ENCODE measurements around the gene TLX1.

DNA sequence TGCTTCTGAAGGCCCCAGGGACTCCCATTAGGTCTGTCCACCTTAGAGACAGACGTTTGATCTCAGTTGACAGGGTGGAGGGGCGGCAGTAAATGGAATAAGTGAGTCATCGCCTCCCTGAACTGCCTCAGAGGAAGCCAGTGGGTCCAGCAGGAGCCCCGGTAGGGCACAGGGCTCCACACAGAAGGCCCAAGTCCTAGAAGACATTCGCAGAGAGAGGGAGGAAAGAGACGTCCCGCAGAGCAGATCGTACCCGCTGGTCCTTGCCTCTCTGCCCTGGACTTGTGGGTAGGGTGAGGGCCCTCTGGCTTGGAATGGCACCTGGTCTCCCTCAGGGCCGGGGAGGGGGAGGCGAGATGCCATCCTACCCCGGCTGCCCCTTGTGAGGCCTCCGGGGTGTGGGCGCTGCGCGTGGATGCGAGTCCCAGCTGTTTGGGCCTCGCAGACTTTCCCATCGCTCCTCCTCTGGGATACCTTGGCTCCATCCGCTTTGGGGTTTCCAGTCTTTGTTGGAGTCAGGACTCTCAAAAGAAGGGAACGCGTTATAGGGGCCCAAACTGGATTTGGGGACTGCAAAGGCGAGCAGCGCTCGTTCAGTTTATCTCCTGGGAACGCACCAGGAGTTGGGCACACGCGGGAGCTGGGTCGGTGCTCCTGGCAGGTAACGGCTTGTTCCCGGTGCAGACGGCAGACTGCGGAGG is 5.1 kb downstream of the TLX1 start:
- TF ChIP-seq, protein P1, sequence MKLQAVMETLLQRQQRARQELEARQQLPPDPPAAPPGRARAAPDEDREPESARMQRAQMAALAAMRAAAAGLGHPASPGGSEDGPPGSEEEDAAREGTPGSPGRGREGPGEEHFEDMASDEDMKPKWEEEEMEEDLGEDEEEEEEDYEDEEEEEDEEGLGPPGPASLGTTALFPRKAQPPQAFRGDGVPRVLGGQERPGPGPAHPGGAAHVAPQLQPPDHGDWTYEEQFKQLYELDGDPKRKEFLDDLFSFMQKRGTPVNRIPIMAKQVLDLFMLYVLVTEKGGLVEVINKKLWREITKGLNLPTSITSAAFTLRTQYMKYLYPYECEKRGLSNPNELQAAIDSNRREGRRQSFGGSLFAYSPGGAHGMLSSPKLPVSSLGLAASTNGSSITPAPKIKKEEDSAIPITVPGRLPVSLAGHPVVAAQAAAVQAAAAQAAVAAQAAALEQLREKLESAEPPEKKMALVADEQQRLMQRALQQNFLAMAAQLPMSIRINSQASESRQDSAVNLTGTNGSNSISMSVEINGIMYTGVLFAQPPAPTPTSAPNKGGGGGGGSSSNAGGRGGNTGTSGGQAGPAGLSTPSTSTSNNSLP (IDR thresholded peaks at IDR 0.05; ENCODE audit: borderline replicate concordance, low read depth, low read length) = no peak
- TF ChIP-seq, protein P2, sequence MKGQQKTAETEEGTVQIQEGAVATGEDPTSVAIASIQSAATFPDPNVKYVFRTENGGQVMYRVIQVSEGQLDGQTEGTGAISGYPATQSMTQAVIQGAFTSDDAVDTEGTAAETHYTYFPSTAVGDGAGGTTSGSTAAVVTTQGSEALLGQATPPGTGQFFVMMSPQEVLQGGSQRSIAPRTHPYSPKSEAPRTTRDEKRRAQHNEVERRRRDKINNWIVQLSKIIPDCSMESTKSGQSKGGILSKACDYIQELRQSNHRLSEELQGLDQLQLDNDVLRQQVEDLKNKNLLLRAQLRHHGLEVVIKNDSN (CRISPR knock-in tag; IDR thresholded peaks at IDR 0.05) = no peak
- no peak for TF ChIP-seq TARDBP (IDR thresholded peaks at IDR 0.05)
- TF ChIP-seq, protein P3, sequence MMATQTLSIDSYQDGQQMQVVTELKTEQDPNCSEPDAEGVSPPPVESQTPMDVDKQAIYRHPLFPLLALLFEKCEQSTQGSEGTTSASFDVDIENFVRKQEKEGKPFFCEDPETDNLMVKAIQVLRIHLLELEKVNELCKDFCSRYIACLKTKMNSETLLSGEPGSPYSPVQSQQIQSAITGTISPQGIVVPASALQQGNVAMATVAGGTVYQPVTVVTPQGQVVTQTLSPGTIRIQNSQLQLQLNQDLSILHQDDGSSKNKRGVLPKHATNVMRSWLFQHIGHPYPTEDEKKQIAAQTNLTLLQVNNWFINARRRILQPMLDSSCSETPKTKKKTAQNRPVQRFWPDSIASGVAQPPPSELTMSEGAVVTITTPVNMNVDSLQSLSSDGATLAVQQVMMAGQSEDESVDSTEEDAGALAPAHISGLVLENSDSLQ (IDR thresholded peaks at IDR 0.05) = no peak
- TF ChIP-seq, protein P4, sequence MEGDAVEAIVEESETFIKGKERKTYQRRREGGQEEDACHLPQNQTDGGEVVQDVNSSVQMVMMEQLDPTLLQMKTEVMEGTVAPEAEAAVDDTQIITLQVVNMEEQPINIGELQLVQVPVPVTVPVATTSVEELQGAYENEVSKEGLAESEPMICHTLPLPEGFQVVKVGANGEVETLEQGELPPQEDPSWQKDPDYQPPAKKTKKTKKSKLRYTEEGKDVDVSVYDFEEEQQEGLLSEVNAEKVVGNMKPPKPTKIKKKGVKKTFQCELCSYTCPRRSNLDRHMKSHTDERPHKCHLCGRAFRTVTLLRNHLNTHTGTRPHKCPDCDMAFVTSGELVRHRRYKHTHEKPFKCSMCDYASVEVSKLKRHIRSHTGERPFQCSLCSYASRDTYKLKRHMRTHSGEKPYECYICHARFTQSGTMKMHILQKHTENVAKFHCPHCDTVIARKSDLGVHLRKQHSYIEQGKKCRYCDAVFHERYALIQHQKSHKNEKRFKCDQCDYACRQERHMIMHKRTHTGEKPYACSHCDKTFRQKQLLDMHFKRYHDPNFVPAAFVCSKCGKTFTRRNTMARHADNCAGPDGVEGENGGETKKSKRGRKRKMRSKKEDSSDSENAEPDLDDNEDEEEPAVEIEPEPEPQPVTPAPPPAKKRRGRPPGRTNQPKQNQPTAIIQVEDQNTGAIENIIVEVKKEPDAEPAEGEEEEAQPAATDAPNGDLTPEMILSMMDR (IDR thresholded peaks at IDR 0.05 in 2 of 3, conservative IDR thresholded peaks at IDR 0.05 in 1 of 3; ENCODE audit: insufficient read depth in 2 of 3, low read depth in 1 of 3, low read length in 3 of 3) = no peak
- TF ChIP-seq, protein P5, sequence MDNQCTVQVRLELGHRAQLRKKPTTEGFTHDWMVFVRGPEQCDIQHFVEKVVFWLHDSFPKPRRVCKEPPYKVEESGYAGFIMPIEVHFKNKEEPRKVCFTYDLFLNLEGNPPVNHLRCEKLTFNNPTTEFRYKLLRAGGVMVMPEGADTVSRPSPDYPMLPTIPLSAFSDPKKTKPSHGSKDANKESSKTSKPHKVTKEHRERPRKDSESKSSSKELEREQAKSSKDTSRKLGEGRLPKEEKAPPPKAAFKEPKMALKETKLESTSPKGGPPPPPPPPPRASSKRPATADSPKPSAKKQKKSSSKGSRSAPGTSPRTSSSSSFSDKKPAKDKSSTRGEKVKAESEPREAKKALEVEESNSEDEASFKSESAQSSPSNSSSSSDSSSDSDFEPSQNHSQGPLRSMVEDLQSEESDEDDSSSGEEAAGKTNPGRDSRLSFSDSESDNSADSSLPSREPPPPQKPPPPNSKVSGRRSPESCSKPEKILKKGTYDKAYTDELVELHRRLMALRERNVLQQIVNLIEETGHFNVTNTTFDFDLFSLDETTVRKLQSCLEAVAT (IDR thresholded peaks at IDR 0.05) = no peak
